ENCODE measurements around the gene UNG. TPM values are rescaled to one million over a fixed set of nuclear protein-coding genes. Genes with fewer than 3 reads are reported as not detected.

The UNG gene
- polyA plus RNA-seq, 1 donor from 2014 or later = 38.4 TPM

GRCh38 chr12:109125791-109126190 is 28.4 kb downstream of the UNG start:
- H3K4me2 ChIP-seq (ENCODE audit: low read length) = no peak overlapping the region
- H3K79me2 ChIP-seq (replicated peaks; ENCODE audit: insufficient read depth, low read length) = no peaks in the 10 kb centered on the region
- no peaks in the 10 kb centered on the region for H3K9me2 ChIP-seq (ENCODE audit: insufficient read depth, low read length)
- H3K9me3 ChIP-seq (ENCODE audit: low read length) = no peaks in the 10 kb centered on the region
- no peak overlapping the region for H3K4me3 ChIP-seq (ENCODE audit: low read length)
- no peak overlapping the region for H2AFZ ChIP-seq (ENCODE audit: low read depth, low read length)
- H4K20me1 ChIP-seq (ENCODE audit: insufficient read depth) = no peaks in the 10 kb centered on the region
- no peak overlapping the region for H3K9ac ChIP-seq (ENCODE audit: low read length)
- no peaks in the 10 kb centered on the region for H3K27me3 ChIP-seq (ENCODE audit: insufficient read depth, low read depth, low read length)
- TF ChIP-seq RAD21 (conservative IDR thresholded peaks at IDR 0.05) = no peak
- TF ChIP-seq EZH2 (IDR thresholded peaks at IDR 0.05; ENCODE audit: borderline replicate concordance, insufficient read depth, low read length, poor library complexity, severe bottlenecking) = no peak
- no peak for TF ChIP-seq POLR2AphosphoS5 (IDR thresholded peaks at IDR 0.05)
- TF ChIP-seq SMC3 (conservative IDR thresholded peaks at IDR 0.05; ENCODE audit: poor library complexity) = no peak
- no peak for TF ChIP-seq EP300 (conservative IDR thresholded peaks at IDR 0.05; ENCODE audit: poor library complexity, severe bottlenecking)
- no peak for TF ChIP-seq MXI1 (conservative IDR thresholded peaks at IDR 0.05; ENCODE audit: poor library complexity, severe bottlenecking)
- no peak for TF ChIP-seq REST (IDR thresholded peaks at IDR 0.05; ENCODE audit: borderline replicate concordance)
- TF ChIP-seq CTCF (IDR thresholded peaks at IDR 0.05; ENCODE audit: poor library complexity, severe bottlenecking) = no peak
- no peak for TF ChIP-seq TAF1 (IDR thresholded peaks at IDR 0.05; ENCODE audit: low read depth)
- no peak overlapping the region for H3K27ac ChIP-seq (ENCODE audit: low read length)
- H3K36me3 ChIP-seq (ENCODE audit: insufficient read depth, low read length) = no peaks in the 10 kb centered on the region
- H3F3A ChIP-seq (ENCODE audit: insufficient read depth, low read length, poor library complexity, severe bottlenecking) = no peaks in the 10 kb centered on the region

DNA sequence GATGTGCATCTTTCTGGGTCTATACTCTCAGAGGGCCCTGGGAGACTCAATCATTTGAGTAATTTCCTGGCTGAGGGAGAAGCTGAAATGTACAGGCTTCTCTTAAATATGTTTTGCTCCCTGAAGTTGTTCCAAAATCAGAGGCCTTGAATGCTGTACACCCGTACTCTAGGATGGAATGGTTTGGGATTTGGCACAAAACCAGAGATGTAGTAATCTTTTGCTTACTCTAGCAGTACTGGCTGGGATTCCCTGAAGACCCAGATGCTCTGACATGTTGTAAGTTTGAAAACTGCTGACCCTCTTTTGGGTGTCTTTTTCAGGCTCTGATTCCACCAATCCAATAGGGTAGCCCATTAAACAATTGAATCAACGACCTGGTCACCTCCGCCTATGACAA is 29.4 kb downstream of the UNG start:
- H3K4me3 ChIP-seq (ENCODE audit: low read length) = no peak overlapping the region
- H3K9me2 ChIP-seq (ENCODE audit: insufficient read depth, low read length) = no peaks in the 10 kb centered on the region
- H3K27me3 ChIP-seq (ENCODE audit: insufficient read depth, low read depth, low read length) = no peaks in the 10 kb centered on the region
- no peaks in the 10 kb centered on the region for H4K20me1 ChIP-seq (ENCODE audit: insufficient read depth)
- TF ChIP-seq MXI1 (conservative IDR thresholded peaks at IDR 0.05; ENCODE audit: poor library complexity, severe bottlenecking) (no peak), EZH2 (IDR thresholded peaks at IDR 0.05; ENCODE audit: borderline replicate concordance, insufficient read depth, low read length, poor library complexity, severe bottlenecking) (no peak), RAD21 (conservative IDR thresholded peaks at IDR 0.05) (no peak), CTCF (IDR thresholded peaks at IDR 0.05; ENCODE audit: poor library complexity, severe bottlenecking) (no peak), EP300 (conservative IDR thresholded peaks at IDR 0.05; ENCODE audit: poor library complexity, severe bottlenecking) (no peak), TAF1 (IDR thresholded peaks at IDR 0.05; ENCODE audit: low read depth) (no peak), SMC3 (conservative IDR thresholded peaks at IDR 0.05; ENCODE audit: poor library complexity) (no peak), REST (IDR thresholded peaks at IDR 0.05; ENCODE audit: borderline replicate concordance) (no peak)
- H3F3A ChIP-seq (ENCODE audit: insufficient read depth, low read length, poor library complexity, severe bottlenecking) = no peaks in the 10 kb centered on the region
- no peaks in the 10 kb centered on the region for H3K79me2 ChIP-seq (replicated peaks; ENCODE audit: insufficient read depth, low read length)
- H3K27ac ChIP-seq (ENCODE audit: low read length) = no peak overlapping the region
- no peak overlapping the region for H3K9ac ChIP-seq (ENCODE audit: low read length)
- no peak overlapping the region for H3K4me2 ChIP-seq (ENCODE audit: low read length)
- no peaks in the 10 kb centered on the region for H3K36me3 ChIP-seq (ENCODE audit: insufficient read depth, low read length)
- H3K9me3 ChIP-seq (ENCODE audit: low read length) = no peaks in the 10 kb centered on the region
- no peak overlapping the region for H2AFZ ChIP-seq (ENCODE audit: low read depth, low read length)

Measured in neural cell (in vitro differentiated cells).